OCI-LY7 (cell line): ENCODE data around the gene DNAH11. TPM values are rescaled to one million over a fixed set of nuclear protein-coding genes. Genes with fewer than 3 reads are reported as not detected.

Experiments used
- BruUV-seq: library from RNA; stranded (reverse); fragments of 400-500 nt; replicated peaks from 2 replicates; lab custom pipeline; 2021; lab: Mats Ljungman, UMichigan
- CTCF ChIA-PET: fragments of 300-600 bp; sonication (Branson Sonifier 250); formaldehyde crosslinking; loops from one replicate; lab custom pipeline; 2022; ENCODE audit warnings: antibody characterized with exemption; ENCODE audit not compliant: unreplicated experiment; lab: Charles Lee
- POLR2A ChIA-PET: fragments of 300-600 bp; sonication (Branson Sonifier 250); formaldehyde crosslinking; loops from one replicate; lab custom pipeline; 2022; ENCODE audit warnings: antibody characterized with exemption; lab: Charles Lee
- DNase-seq: peaks from one replicate; pipeline ENCODE4 v3.0.0-alpha.2; 2015; ENCODE audit warnings: low spot score
- H2AFZ ChIP-seq: fragments of 200-600 bp; sonication (generic), shearing (Covaris generic); 2 replicates; pipeline ENCODE4 v1.6.1; 2014; ENCODE audit warnings: mild to moderate bottlenecking, antibody characterized with exemption, low read length, moderate library complexity
- H3K27ac ChIP-seq: fragments of 200-600 bp; sonication (generic); 2 replicates; pipeline ENCODE4 v1.5.1; 2014; ENCODE audit warnings: mixed run types, low read depth, mild to moderate bottlenecking, moderate library complexity, low read length, inconsistent platforms; ENCODE audit not compliant: poor library complexity, severe bottlenecking
- H3K36me3 ChIP-seq: fragments of 200-600 bp; sonication (generic); 2 replicates; pipeline ENCODE4 v1.6.1; 2014; ENCODE audit warnings: mild to moderate bottlenecking, antibody characterized with exemption, low read length, moderate library complexity, mixed read lengths; ENCODE audit not compliant: insufficient read depth
- H3K4me1 ChIP-seq: fragments of 200-600 bp; sonication (generic); 2 replicates; pipeline ENCODE4 v1.5.1; 2014; ENCODE audit warnings: mild to moderate bottlenecking, low read length; ENCODE audit not compliant: insufficient read depth, poor library complexity, severe bottlenecking
- H3K4me2 ChIP-seq: fragments of 200-600 bp; sonication (generic); 2 replicates; pipeline ENCODE4 v1.6.1; 2014; ENCODE audit warnings: mild to moderate bottlenecking, low read length
- H3K4me3 ChIP-seq: fragments of 200-600 bp; sonication (generic); 2 replicates; pipeline ENCODE4 v1.5.1; 2014; ENCODE audit warnings: mild to moderate bottlenecking, low read depth, low read length; ENCODE audit not compliant: poor library complexity, severe bottlenecking
- H3K79me2 ChIP-seq: fragments of 200-600 bp; sonication (generic); 2 replicates; pipeline ENCODE4 v1.6.1; 2016; ENCODE audit warnings: low read depth, mild to moderate bottlenecking, low read length, moderate library complexity, mixed read lengths; ENCODE audit not compliant: insufficient read depth
- H3K9me2 ChIP-seq: fragments of 200-600 bp; sonication (generic); 2 replicates; pipeline ENCODE4 v1.6.1; 2016; ENCODE audit warnings: mild to moderate bottlenecking, low read length, mixed read lengths; ENCODE audit not compliant: insufficient read depth
- H3K9me3 ChIP-seq: fragments of 200-600 bp; sonication (generic); 2 replicates; pipeline ENCODE4 v1.6.1; 2014; ENCODE audit warnings: mild to moderate bottlenecking, mixed run types, low read length, mixed read lengths
- H4K20me1 ChIP-seq: fragments of 200-600 bp; sonication (generic); 2 replicates; pipeline ENCODE4 v1.6.1; 2014; ENCODE audit warnings: mild to moderate bottlenecking, antibody characterized with exemption, low read length, moderate library complexity, mixed read lengths; ENCODE audit not compliant: insufficient read depth
- CTCF ChIP-seq: fragments of 200-600 bp; sonication (generic); conservative IDR thresholded peaks from 2 replicates; pipeline ENCODE4 v1.5.1; 2014; ENCODE audit warnings: mild to moderate bottlenecking, antibody characterized with exemption, low read length, moderate library complexity, mixed read lengths
- EZH2phosphoT487 ChIP-seq: fragments of 200-600 bp; sonication (generic); IDR thresholded peaks from 2 replicates; pipeline ENCODE4 v1.6.1; 2018; ENCODE audit warnings: low read depth, borderline replicate concordance, mild to moderate bottlenecking, mixed run types, antibody characterized with exemption, low read length, moderate library complexity, mixed read lengths
- intact Hi-C: fragments of 100-400 bp; cut with micrococcal nuclease; formaldehyde crosslinking; loops from one replicate; pipeline ENCODE4 v1.10.0; 2022; ENCODE audit not compliant: unreplicated experiment
- total RNA-seq, 2 experiments: library from RNA; depleted of rRNA in 1 of 2; stranded (reverse); fragments of >200 nt in 1 of 2; shearing (Covaris generic) in 1 of 2; gene quantifications; 2 replicates each; pipeline ENCODE4 v1.2.3, GENCODE V29; 2014 to 2022

Gene DNAH11
- total RNA-seq, 2 experiments from 2014 or later, result not detected

- Histone ChIP-seq H3K79me2 (no peaks in the 10 kb centered on the region), H3K4me1 (no peaks in the 10 kb centered on the region), H3K36me3 (no peaks in the 10 kb centered on the region), H4K20me1 (no peaks in the 10 kb centered on the region), H3K9me3 (no peaks in the 10 kb centered on the region), H3K4me3 (no peak overlapping the region), H3K4me2 (no peak overlapping the region), H3K9me2 (no peaks in the 10 kb centered on the region), H3K27ac (no peak overlapping the region), H2AFZ (no peak overlapping the region)
- CTCF ChIA-PET, result no interaction called here
- BruUV-seq, result no TSS peak
- DNase-seq, result no peak
- POLR2A ChIA-PET, result no interaction called here
- intact Hi-C loops, result no loop called here
- no peak for TF ChIP-seq EZH2phosphoT487
- TF ChIP-seq CTCF, result no peak
Measured at GRCh38 chr7:21782996-21783395, 240.2 kb downstream of the DNAH11 start.

GRCh38 chr7:21784989-21785388 lies 242.2 kb downstream of the DNAH11 start:
- no TSS peak for BruUV-seq
- TF ChIP-seq CTCF, result no peak
- no peak for TF ChIP-seq EZH2phosphoT487
- Histone ChIP-seq H3K9me3 (no peaks in the 10 kb centered on the region), H3K79me2 (no peaks in the 10 kb centered on the region), H3K4me3 (no peak overlapping the region), H3K9me2 (no peaks in the 10 kb centered on the region), H3K4me2 (no peak overlapping the region), H3K27ac (no peak overlapping the region), H4K20me1 (no peaks in the 10 kb centered on the region), H3K4me1 (no peaks in the 10 kb centered on the region), H2AFZ (no peak overlapping the region), H3K36me3 (no peaks in the 10 kb centered on the region)
- ChIA-PET CTCF (no interaction called here), POLR2A (interaction anchor here (1.1 kb wide), 1 partner anchor 9 kb away, joined by 4 read pairs; no protein-coding TSS in a partner anchor)
- intact Hi-C loops, result no loop called here
- DNase-seq, result no peak

- no peaks in the 10 kb centered on the region for H3K9me2 ChIP-seq
- H3K4me2 ChIP-seq, result no peak overlapping the region
Measured at GRCh38 chr7:21805791-21806190, 263.0 kb downstream of the DNAH11 start.

More at GRCh38 chr7:21805791-21806190, 263.0 kb downstream of the DNAH11 start:
- H3K36me3 ChIP-seq, result no peaks in the 10 kb centered on the region
- no peaks in the 10 kb centered on the region for H3K79me2 ChIP-seq
- no peak overlapping the region for H2AFZ ChIP-seq
- no TSS peak for BruUV-seq
- intact Hi-C loops, result no loop called here
- CTCF ChIA-PET, result no interaction called here
- no peak overlapping the region for H3K27ac ChIP-seq
- POLR2A ChIA-PET, result interaction anchor here (0.6 kb wide), 1 partner anchor 985 kb away, joined by 5 read pairs; no protein-coding TSS in a partner anchor
- H3K4me1 ChIP-seq, result no peaks in the 10 kb centered on the region
- no peak for DNase-seq
- TF ChIP-seq CTCF, result no peak
- no peak for TF ChIP-seq EZH2phosphoT487
- H3K4me3 ChIP-seq, result no peak overlapping the region
- no peaks in the 10 kb centered on the region for H4K20me1 ChIP-seq
- no peaks in the 10 kb centered on the region for H3K9me3 ChIP-seq
